ENCODE data around the gene CPO.

CPO gene

GRCh38 chr2:206939340-206939739 lies at the start of gene CPO:
CPO (plus strand) TSS chr2:206939518; CDS start chr2:206939600, 82 bp downstream.
- TF ChIP-seq CTCF (IDR thresholded peaks at IDR 0.05; ENCODE audit: low read depth, low read length): no peak
- H3K4me3 ChIP-seq (ENCODE audit: low read depth, low read length): no peak within 1 kb of the TSS

- H3K4me3 ChIP-seq (ENCODE audit: low read depth, low read length): no peak overlapping the region
- no peak for TF ChIP-seq CTCF (IDR thresholded peaks at IDR 0.05; ENCODE audit: low read depth, low read length)
Measured at GRCh38 chr2:206890179-206890578, 49.1 kb upstream of the CPO start.

- TF ChIP-seq CTCF (IDR thresholded peaks at IDR 0.05; ENCODE audit: low read depth, low read length): no peak
- H3K4me3 ChIP-seq (ENCODE audit: low read depth, low read length): no peak overlapping the region
Measured at GRCh38 chr2:206890926-206891325, 48.4 kb upstream of the CPO start.

GRCh38 chr2:206915121-206915520 lies 24.2 kb upstream of the CPO start:
- H3K4me3 ChIP-seq (ENCODE audit: low read depth, low read length): no peak overlapping the region
- no peak for TF ChIP-seq CTCF (IDR thresholded peaks at IDR 0.05; ENCODE audit: low read depth, low read length)

- H3K4me3 ChIP-seq (ENCODE audit: low read depth, low read length): no peak overlapping the region
- TF ChIP-seq CTCF (IDR thresholded peaks at IDR 0.05; ENCODE audit: low read depth, low read length): no peak
Measured at GRCh38 chr2:206918263-206918662, 21.1 kb upstream of the CPO start.

- no peak for TF ChIP-seq CTCF (IDR thresholded peaks at IDR 0.05; ENCODE audit: low read depth, low read length)
- no peak overlapping the region for H3K4me3 ChIP-seq (ENCODE audit: low read depth, low read length)
Measured at GRCh38 chr2:206920310-206920709, 19.0 kb upstream of the CPO start.

GRCh38 chr2:206920951-206921350 lies 18.4 kb upstream of the CPO start:
- no peak for TF ChIP-seq CTCF (IDR thresholded peaks at IDR 0.05; ENCODE audit: low read depth, low read length)
- no peak overlapping the region for H3K4me3 ChIP-seq (ENCODE audit: low read depth, low read length)
